GM19240 (cell line): ENCODE results near the gene ZNF764.
"Not testable (repeated sequence)": the region's sequence is repeated elsewhere in the genome, so short reads cannot be mapped to it uniquely, and the experiment has no call there.

Experiments used
- DNase-seq: peaks from one replicate; pipeline ENCODE4 v3.0.0; 2011; ENCODE audit warnings: low spot score; ENCODE audit not compliant: insufficient read length

The ZNF764 gene

DNA sequence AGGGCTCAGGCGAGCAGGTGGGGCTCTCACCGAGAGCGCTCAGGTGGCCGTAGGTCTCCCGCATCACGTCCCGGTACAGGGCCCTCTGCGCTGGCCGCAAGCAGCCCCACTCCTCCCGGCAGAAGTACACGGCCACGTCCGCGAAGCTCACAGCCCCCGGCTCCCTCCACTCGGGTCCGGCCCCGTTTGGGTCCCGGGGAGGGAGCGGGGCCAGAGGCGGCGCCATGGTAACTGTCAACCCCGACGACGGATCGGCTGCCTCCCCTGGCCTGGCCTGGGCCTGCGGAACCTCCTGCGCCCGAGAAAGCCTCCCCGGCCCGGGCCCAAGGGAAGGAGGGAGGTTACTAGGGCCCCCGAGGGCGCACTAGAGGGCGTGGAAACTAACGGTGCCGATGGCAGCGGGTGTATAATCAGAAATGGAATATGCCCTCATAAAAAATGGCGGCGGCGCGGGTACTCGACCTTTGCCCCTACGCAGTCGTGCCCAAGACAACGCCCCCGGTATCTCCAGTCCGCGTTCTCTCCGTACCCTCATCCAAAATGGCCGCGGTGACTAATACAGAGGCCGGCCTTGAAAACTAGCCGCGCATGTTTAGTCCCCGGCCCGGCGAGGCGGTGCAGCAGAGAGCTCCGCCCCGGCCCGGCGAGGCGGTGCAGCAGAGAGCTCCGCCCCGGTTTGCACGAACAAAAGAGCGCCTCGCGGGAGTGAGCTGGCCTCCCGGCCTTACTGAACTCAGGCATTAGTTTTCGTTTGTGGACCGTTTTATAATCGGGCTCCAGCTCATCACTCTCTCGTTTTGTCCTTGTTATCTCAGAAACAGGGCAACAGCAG lies at the start of gene ZNF764:
TSS of gene ZNF764 (minus strand) at position 418 of the 832 bp plus-strand sequence. CDS start at position 226, 192 bp downstream.
- DNase-seq = peak; percentile 94

DNA sequence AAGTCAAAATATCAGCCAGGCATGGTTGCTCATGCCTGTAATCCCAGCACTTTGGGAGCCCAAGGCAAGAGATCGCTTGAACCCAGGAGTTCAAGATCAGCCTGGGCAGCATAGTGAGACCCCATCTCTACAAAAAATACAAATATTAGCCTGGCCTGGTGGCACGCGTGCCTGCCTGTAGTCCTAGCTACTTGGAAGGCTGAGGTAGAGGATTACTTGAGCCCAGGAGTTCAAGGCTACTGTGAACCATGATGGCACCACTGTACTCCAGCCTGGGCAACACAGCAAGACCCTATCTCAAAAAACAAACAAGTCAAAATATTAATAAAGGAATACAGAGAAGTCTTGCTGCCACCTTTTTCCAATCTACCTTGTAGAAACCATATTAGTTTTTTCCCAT lies 47.8 kb upstream of the ZNF764 start:
- DNase-seq = no peak

DNA sequence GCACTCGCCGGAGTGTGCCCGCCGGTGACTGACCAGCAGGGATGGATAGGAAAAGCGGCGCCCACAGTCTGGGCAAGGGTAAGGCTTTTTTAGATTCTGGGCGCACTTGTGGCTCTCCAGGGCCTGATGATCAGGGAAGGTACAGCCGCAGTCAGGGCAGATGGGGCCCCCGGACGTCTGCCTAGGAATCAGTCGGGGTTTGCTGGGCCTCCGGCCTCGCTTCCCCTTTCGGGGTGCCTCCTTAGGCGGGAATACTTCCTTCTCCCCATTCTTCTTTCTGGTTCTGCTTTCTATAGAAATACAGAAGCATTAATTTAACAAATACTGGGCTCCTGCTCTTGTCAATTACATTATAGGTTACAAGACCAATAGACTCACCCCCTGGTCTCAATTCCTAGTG lies 47.0 kb upstream of the ZNF764 start:
- DNase-seq = no peak

DNA sequence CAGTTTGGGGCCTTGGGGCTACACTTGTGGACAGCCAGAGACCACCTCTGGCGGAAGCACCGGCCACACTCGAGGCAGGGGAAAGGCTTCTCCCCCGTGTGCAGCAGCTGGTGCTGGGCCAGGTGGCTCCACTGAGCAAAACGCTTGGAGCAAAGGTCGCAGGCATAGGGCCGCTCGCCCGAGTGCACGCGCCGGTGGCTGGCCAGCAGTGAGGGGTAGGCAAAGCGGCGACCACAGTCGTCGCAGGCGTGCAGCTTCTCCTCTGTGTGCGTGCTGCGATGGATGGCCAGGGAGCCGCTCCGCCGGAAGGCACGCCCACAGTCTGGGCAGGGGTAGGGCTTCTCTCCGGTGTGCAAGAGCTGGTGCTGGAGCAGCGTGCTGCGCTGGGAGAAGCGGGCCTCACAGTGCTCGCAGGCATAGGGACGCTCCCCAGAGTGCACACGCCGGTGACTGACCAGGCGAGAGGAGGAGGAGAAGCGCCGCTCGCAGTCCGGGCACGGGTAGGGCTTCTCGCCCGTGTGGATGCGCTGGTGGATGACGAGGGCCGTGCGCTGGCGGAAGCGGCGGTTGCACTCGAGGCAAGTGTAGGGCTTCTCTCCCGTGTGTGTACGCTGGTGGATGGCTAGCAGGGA lies 46.3 kb upstream of the ZNF764 start:
- DNase-seq = no peak

DNA sequence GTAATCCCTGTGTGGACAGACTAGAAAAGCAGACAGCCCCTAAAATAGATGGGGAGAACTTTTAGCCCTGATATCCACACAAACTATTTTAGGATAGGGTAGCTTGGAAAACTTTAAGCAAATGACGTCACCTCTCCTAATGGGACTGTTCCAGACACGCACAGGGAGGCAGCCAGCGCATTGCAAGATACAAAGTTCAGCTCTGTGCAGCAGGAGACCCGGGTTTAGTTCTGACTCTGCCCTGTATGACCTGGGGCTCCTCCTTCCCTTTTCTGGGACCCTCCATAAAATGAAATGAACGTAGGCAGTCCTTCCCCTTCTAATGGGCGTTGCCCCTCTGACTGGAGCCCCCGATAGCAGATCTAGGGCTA lies 45.8 kb upstream of the ZNF764 start:
- DNase-seq = no peak

DNA sequence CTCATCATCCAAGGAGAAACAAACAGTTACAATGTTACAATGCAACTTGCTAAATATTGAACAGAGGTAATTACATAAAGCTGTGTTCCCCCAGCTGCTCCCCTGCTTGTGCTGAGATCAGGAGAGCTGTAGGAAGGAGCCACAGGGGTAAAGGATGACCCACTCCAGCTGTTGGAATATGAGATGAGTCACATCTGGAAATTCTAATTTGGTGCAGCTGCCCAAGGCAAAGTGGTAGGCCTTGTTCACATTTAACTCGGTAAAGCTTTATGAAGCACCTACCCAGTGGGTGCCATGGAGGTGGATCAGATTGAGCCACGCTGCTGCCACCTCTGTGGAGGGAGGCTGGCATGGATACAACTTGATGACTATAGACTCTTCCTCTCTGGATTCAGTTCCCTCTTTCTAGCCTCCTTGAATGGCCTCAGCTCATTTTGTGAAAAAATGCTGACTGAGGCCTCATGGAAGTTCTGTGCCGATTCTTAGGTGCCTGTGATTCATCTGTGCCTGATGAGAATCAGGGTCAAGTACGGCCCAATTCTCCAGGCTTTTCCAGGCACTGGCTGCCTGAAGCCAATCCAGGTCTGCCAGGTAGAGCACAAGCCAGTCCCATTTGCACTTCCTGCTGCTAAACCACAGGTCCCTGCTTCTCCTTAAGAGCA lies 44.6 kb upstream of the ZNF764 start:
- no peak for DNase-seq

DNA sequence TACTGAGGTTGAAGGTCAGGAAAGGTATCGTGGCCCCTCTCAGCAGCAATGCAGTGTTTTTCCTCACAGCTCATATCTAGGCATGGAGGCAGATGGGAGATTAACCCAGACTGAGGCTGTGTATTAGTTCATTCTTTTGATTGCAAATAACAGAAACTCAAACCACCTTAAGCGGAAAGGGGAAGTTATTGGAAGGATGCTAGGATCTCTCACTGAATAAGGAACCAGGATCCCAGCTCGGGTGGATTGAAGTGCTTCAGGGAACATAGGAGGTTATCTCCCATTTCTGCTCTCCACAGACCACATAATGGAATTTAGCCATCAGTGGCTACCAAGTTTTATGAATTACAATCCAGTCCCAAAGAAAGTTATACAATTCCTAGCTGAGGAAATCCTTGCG lies 43.8 kb upstream of the ZNF764 start:
- DNase-seq = no peak

DNA sequence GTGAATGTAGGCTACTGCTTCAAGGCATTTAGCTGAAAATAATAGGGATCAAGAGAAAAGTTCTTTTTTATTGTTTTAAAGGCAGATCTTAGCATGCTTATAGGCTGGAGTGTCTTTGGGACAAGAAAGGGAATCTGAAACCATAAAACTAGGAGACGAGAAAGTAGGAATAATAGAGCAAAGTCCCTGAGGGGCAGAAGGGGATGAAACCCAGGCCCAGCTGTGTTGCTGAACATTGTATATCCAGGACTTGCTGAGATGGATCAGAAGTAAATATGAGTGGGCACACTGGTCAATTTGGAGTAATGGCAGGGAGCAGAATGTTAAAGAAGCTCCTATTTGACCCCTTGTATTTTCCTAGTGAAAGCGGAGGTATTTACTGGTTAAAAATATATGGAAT lies 42.8 kb upstream of the ZNF764 start:
- no peak for DNase-seq

DNA sequence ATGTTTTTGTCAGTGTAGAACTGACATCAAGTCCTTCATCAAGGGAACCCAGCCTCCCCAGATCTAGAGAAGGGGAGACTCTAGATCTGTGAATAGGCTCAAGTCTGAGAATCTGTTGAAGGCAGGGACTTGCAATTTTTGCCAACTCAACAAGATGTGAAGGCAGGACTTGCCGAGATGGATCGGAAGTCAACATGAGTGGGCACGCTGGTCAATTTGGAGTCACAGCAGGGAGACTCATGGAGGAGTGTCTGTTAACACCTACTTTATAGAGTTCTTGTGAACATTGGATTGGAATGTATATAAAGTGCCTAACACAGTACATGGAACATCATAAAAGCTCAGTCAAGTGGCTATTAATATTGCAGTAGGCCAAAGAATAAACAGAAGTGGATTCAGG lies 42.0 kb upstream of the ZNF764 start:
- DNase-seq = no peak

DNA sequence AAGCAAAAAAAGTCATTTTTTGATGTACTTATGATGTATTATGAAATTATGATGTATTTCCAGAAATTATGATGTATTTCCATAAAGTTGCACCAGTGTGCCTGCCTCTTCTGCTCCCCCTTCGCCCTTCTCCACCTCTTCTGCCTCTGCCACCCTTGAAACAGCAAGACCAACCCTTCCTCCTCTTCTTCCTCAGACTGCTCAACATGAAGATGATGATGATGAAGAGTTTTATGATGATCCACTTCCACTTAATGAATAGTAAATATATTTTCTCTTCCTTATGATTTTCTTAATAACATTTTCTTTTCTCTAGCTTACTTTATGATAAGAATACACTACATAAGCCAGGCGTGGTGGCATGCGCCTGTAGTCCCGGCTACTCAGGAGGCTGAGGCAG lies 34.7 kb upstream of the ZNF764 start:
- no peak for DNase-seq

DNA sequence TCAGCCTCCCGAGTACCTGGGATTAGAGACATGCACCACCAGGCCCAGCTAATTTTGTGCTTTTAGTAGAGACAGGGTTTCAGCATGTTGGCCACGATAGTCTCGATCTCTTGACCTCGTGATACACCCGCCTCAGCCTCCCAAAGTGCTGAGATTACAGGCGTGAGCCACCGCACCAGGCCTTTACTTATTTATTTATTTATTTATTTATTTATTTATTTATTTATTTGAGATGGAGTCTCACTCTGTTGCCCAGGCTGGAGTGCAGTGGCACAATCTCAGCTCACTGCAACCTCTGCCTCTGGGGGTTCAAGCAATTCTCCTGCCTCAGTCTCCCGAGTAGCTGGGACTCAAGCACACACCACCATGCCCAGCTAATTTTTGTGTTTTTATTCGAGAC lies 32.7 kb upstream of the ZNF764 start:
- not testable (repeated sequence) for DNase-seq

DNA sequence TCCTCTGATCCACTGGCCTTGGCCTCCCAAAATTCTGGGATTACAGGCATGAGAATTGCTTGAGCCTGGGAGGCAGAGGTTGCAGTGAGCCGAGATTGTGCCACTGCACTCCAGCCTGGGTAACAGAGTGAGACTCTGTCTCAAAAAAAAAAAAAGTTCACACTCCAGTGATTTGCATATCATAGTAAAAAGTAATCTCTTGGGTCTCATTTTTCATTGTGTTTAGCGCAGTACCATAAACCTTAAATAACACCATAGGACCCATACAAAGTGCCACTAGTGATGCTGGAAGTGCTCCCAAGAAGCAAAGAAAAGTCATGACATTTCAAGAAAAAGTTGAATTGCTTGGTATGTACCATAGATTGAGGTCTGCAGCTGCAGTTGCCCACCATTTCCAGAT lies 31.4 kb upstream of the ZNF764 start:
- DNase-seq = not testable (repeated sequence)

DNA sequence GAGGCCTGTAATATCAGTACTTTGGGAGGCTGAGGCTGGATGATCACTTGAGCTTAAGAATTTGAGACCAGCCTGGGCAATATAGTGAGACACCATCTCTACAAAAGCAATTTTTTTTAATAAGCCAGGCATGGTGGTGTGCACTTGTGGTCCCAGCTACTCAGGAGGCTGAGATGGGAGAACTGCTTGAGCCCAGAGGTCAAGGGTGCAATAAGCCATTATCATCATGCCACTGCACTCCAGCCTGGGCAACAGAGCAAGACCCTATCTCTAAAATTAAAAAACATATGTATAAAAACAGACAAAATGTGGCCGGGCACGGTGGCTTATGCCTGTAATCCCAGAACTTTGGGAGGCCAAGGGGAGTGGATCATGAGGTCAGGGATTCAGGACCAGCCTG lies 30.5 kb upstream of the ZNF764 start:
- no peak for DNase-seq

DNA sequence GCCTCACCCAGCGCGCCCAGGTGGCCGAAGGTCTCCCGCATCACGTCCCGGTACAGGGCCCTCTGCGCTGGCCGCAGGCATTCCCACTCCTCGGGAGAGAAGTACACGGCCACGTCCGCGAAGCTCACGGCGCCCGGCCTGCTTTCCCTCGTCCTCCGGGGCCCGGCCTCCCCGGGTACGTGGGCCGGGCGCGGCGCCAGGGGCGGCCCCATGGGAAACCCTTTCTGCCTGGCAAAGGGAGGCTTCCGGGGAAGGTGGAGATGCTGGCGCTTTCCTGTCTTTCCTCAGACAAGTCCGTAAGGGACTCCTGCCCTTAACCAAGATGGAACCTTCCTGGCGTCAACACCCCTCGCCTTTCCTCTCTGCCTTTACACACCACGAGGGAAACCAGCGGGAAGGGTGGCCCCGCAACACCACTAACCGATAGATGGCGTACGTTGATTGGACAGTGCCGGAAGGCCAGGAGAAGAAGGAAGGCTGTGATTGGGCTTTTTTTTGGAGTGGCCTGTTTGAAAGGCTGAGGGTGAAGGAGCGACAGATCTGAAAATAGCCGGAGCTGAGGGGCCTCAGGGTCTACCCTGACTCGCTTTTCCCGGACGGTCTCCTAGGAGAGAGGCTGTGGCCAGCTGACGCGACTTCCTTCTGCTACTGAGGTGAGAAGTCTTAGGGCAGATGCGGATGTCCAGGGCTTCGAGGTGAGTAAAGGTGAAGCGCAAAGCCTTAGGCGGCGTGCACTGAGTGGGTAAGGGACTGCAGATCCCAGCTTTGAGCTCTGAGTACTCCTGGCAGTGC lies 27.4 kb upstream of the ZNF764 start, which contains the start of gene ZNF785:
TSS of gene ZNF785 (minus strand) at position 298 of the 792 bp plus-strand sequence. CDS start at position 212, 86 bp downstream.
- DNase-seq = peak; percentile 88

DNA sequence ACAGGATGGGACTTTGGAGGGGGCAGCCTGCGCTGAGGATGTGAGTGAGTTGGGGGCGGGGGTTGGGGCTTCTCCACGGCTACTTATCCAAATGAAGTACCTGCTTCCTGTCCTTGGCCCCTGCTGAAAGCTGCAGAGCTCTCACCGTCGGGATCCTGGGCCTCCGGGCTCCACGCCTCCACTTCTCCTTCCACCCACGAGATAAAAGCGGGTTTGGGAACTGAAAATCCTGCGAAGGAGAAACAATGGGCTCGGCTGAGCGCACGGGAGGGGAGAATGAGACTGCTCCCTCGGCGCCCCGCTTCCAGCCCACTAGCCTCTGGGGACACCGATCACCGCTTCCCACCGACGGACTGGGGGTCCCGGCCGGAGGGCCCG lies 26.8 kb upstream of the ZNF764 start:
- DNase-seq = no peak

DNA sequence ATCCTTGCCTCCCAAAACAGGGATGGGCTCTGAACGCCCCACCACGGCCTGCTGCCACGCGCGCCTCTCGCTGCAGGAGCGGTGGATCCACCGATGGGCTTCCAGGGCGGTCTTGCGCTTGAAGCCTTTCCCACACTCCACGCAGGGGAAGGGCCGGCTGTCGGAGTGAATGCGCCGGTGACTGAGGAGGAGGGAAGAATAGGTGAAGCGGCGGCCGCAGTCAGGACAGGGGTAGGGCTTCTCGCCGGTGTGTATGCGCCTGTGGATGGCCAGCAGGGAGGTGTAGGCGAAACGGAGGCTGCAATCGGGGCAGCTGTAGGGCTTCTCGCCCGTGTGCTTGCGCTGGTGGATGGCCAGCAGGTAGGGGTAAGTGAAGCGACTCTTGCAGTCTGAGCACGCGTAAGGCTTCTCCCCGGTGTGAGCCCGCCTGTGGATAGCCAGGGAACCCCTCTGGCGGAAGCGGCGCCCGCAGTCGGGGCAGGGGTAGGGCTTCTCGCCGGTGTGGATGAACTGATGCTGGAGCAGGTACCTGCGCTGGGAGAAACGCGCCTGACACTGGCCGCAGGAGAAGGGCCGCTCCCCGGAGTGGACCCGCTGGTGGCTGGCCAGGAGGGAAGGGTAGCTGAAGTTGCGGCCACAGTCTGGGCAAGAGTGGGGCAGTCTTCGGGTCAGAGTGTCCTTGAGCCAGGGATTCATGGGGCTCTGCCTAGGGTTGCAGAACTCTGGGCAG lies 24.6 kb upstream of the ZNF764 start:
- no peak for DNase-seq

DNA sequence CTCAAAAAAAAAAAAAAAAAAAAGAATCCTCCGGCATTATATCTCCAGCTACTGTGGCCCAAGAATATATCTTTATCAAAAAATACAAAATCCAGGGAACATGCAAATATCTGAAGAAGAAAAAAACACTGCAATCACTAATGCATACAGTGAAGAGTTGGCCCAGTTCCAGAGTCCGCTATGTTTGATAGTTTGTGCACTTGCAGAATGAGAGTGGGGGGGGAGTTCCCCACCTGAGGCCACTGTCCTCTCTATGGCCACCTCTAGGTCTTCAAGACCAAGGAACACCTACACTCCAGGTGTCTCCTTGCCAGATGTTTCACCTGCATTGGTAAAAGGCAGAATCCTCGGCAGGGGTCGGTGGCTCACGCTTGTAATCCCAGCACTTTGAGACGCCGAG lies 23.3 kb upstream of the ZNF764 start:
- DNase-seq = no peak

DNA sequence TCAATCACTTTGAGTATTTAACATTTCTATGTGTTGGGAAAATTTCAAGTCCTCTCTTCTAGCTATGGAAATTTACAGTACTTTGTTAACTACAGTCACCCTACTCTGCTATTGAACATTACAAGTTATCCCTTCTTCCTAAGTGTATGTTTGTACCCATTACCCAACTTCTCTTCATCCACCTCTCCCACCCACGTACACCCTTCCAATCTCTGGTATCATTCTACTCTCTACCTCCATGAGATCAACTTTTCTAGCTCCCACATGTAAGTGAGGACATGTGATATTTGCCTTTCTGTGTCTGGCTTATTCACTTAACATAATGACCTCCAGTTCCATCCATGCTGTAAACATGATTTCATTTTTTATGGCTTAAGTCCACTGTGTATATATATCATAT lies 16.5 kb upstream of the ZNF764 start:
- no peak for DNase-seq

DNA sequence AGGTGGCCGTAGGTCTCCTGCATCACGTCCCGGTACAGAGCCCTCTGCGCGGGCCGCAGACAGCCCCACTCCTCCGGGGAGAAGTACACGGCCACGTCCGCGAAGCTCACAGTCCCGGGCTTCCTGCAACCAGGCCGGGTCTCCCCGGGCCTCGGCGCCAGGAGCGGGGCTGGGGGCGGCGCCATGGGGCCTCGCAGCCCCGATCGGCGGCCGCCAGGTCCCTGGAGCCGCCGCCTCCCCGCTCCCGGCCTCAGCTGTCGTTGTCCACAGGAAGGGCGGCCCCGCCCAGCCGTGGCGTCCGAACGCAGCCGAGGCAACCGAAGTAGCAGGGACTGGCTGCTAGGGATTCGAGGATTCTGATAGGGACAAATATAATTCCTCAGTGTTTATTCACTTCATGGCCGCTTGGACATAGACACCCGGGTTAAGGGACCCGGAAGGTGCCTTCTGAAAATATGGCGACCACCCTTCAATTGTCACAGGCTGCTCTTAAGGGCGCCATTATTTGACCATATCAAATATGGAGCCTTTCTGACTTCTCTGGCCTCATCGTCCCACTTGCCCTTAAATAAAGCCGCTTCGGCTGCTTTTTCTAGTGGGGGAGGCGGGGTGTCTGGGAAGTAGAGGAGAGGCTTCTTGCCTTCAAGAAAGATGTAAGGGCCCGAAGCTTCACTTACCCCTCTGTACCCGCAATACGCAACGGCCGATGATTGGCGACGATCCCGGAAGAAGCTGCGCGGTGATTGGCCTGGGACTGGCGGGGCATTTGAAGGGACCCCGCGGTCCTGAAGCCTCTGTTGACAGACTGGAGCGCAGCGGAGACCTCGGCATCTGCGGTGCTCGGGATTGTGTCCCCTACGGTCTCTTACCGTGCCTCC lies 13.5 kb upstream of the ZNF764 start, which contains the start of gene ZNF688:
TSS of gene ZNF688 (minus strand) at position 270 of the 878 bp plus-strand sequence. CDS start at position 185, 85 bp downstream.
- DNase-seq = peak; percentile 96
